ENCODE measurements around the gene GHSR.
A peak's percentile ranks its signal among the peaks of the same experiment; 100 is the strongest.

The GHSR gene

DNA sequence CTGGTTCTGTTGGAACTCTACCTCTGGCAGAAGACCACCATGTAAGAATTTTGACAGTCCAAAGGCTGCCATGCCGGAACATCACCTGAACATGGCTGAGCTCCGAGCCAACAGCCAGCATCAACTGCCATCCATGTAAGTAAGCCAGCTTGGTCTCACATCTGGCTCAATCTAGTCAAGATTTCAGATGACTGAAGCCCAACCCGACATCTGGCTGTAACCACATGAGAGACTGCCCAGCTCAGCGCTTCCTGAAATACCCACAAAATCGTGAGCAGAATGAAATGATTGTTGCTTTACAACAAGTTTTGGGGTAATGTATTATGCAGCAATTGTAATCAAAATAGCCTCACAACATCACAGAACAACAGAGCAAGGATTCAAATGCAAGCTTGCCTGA lies 32.9 kb downstream of the GHSR start:
- DNase-seq: no peak

GRCh38 chr3:172411478-172411947 lies 36.7 kb downstream of the GHSR start:
- no peak for DNase-seq

- peak in 1 of 2 experiments; percentile 37 for DNase-seq
These were observed 37.4 kb downstream of the GHSR start for GRCh38 chr3:172410702-172411477.

DNA sequence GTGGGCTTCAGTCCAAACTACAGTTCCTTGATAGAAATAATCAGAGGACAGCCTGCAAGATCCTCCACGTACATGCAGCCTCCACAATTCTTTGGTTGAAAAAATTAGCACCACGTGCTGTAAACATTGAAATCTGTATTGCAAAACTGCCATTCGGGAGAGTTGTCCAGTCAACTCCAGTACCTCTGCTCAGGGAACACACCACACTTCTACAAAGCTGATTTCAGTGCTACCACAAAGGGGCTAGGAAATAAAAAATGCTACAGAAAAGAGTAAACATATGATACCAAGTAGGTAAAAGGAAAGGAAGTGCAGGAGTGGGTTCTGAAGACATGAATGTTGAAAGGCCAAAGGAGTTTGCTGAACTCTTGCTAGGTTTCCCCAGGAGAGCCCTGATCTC lies 40.4 kb downstream of the GHSR start:
- no peak for DNase-seq

DNA sequence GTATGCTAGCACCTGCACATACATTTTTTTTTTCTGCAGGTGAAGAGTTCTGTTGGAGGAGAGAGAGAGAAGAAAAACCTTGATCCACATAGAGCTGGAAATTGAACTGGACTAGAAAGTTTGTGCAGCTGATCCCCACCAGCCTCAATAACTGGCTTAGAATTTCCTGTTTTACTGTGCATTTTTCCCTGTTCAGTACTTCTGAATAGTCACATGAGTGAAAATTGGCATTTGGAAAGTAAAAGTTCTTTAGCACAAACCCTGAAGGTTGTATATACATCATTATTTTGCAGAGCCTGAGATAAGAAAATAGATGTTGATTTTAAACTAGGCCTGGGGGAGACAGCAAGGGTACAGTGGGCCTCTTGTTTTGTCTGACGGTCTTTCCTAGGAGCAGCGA lies 42.3 kb downstream of the GHSR start:
- DNase-seq: no peak

DNA sequence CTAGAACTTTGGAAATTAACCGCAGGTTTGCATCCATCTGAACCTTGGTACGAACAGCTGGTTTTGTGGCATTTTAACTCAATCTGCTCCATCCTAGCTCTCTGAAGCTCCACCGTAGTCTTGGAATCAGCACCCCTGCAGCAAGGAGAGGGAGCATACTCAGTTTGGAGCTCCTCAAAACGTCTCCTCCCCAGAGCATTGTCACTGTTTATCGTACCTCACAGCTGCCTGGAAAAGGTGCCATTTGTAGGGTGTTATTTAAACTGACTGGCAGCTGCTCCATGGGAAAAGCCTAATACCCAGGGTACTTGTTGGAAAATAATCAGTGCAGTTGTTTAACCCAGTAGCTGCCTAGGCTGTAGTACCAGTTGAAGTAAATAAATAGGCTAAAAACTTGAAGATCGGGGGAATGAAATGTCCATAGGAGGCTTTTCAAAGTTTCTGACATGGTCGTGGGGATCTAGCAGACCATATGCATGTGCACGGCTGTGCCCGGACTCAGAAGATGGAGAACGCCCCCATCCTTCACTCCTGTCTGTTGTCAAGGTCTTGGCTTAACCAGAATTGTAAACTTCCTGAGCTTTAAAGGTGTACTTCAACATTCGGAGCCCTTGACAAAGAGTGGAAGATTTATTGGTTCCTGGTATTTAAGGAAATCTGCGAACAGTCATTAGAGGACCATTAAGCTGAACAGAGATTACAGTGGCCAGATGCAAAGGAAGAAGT lies 43.9 kb downstream of the GHSR start:
- no peak for DNase-seq

DNA sequence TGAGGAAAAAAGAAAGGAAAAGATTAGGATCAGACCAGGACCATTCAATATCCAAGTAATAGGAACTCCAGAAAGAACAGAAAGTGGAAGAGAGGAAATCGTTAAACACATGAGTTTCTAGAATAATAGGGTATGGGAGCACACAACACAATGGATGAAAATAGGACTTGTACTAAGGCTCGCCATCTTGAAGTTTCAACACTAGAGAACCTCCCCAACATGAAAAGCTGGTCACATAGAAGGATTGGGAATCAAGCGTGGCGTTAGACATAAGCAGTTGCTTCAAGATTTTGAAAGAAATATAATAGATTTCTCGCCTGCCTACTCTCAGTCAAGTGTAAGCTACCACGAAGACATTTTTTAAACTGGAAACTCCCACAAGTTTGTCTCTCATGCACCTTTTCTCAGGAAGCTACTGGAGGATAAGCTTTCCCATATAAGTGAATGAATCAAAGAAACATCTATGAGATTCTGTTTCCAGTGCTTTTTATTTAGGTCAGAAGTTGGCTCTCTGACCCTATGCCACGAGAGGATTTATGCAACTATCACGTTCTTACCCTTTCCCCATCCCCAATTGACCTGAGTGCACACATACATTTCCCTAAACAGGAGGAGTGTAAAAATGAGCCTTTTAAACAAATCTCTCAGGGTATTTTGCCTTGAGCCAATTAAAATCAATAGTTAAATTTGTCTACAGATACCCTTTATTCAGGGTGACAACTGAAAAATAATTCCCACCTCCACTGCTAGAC lies 45.2 kb downstream of the GHSR start:
- no peak for DNase-seq

DNA sequence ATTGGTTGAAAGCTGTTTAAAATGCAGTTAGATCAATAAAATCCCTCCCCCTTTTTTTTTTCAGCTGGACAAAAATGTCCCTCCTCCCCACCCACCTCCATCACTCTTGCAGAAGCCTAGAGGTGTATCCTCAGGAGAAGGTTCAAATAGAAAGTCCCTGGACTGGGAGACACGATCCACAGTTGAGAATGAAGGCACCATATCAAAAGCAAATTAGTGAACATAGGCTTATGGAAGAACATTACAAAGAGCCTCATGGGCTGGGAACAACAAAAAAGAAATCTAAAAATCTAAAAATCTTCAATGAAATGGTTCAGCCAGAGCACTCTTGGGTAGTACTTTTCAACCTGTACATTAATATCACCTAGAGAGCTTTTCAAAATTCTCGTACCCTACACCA lies 46.2 kb downstream of the GHSR start:
- no peak for DNase-seq

DNA sequence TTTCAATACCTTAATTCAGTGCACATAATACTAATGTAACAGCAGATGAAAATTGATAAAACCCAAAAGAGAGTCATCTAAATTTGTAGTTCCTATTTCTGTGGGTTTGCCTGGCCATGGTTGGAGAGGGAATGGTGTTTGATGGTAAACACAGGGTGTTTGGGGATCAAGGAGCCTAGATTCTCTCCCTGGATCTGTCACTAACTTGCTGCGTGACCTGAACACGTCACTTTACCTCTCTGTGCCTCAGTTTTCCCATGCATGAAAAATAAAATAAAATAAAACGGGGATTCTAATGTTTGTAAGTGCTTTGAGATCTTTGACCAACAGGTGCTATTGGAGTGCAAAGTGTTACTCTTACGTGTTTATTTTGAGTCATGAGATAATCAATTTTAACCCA lies 49.8 kb downstream of the GHSR start:
- no peak for DNase-seq

- no peak for DNase-seq
These were observed 50.4 kb downstream of the GHSR start for GRCh38 chr3:172397716-172398405.

DNA sequence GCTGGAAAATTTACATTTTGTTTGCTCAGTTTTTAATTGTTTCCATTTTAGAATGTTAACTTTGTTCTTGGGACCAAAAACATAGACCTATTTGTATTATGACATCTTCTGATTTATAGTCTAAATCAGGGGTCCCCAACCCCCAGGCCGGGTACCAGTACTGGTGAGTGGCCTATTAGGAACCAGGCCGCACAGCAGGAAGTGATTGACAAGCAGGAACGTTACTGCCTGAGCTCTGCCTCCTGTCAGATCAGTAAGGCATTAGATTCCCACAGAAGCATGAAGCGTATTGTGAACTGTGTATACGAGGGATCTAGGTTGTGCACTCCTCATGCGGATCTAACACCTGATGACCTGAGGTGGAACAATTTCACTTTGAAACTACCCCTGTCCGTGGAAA lies 51.9 kb downstream of the GHSR start:
- DNase-seq: no peak

GRCh38 chr3:172394692-172395091 lies 53.6 kb downstream of the GHSR start:
- DNase-seq: no peak

Measured in NCI-H446 (cell line).